Ovary (tissue), 9 donors: ENCODE measurements around the gene MIXL1. TPM values are rescaled to one million over a fixed set of nuclear protein-coding genes. Genes with fewer than 3 reads are reported as not detected.
A peak's percentile ranks its signal among the peaks of the same experiment; 100 is the strongest.
"Not testable (repeated sequence)": the region's sequence is repeated elsewhere in the genome, so short reads cannot be mapped to it uniquely, and the experiment has no call there.

Experiments used
- DNase-seq, 5 donors: peaks; one replicate each; pipeline ENCODE4 v3.0.0-alpha.2; 2019 to 2020
- H3K27ac ChIP-seq, 2 donors: fragments of 200-600 bp; one replicate each; pipeline versions ENCODE4 v1.5.1 to v1.8.0; 2019 to 2022
- H3K27me3 ChIP-seq: fragments of 200-600 bp; one replicate; pipeline ENCODE4 v1.8.0; 2022
- H3K36me3 ChIP-seq: fragments of 200-600 bp; sonication (generic); one replicate; pipeline ENCODE4 v1.5.1; 2019
- H3K4me1 ChIP-seq: one replicate; pipeline ENCODE4 v1.8.1; 2013; ENCODE audit warnings: mild to moderate bottlenecking, moderate library complexity; ENCODE audit not compliant: insufficient read depth
- H3K4me3 ChIP-seq: fragments of 200-600 bp; sonication (generic); one replicate; pipeline ENCODE4 v1.5.1; 2017
- H3K9me3 ChIP-seq, 2 donors: fragments of 200-600 bp in 1 of 2; sonication (generic) in 1 of 2; one replicate each; pipeline versions ENCODE4 v1.5.1 to v1.8.1; 2013 to 2019; ENCODE audit warnings: mild to moderate bottlenecking in 1 of 2, moderate library complexity in 1 of 2
- EP300 ChIP-seq: sonication (generic); formaldehyde crosslinking; IDR thresholded peaks from one replicate; pipeline ENCODE4 v1.6.1; 2017; ENCODE audit warnings: antibody characterized with exemption
- POLR2A ChIP-seq: fragments of 450-650 bp; IDR thresholded peaks from one replicate; pipeline ENCODE4 v1.6.1; 2017; ENCODE audit warnings: antibody characterized with exemption, mild to moderate bottlenecking, moderate library complexity
- WGBS, 3 donors: extraction: QIAGEN DNeasy Blood & Tissue Kit in 1 of 3; methylation state at CpG; one replicate each; pipeline versions ENCODE4 v1.1.5 to v1.1.7; 2013 to 2017; 5-methylcytosine and 5-hydroxymethylcytosine counted together
- intact Hi-C, 4 donors: fragments of 100-400 bp; cut with DNase I; formaldehyde crosslinking; loops; one replicate each; pipeline versions ENCODE4 v1.11.0 to v1.15.1; 2022 to 2023
- polyA plus RNA-seq, 2 donors: library from polyadenylated mRNA; stranded (reverse); fragments of 200-250 nt in 1 of 2; fragments of 350-450 nt in 1 of 2; fragmentation: Illumina TruSeq in 1 of 2; extraction: RNeasy Lipid Tissue Mini Kit (QIAGEN cat#74804) in 1 of 2; gene quantifications; one replicate each; pipeline ENCODE4 v1.2.3, GENCODE V29; 2013 to 2014
- total RNA-seq, 7 donors: library from RNA; depleted of rRNA in 2 of 7; stranded (reverse); fragments of >200 nt in 2 of 7; fragmentation: NEBNext Ultra II Directional in 3 of 7; extraction: Animal tissue kit (Norgen Biotek cat#: 25700) in 3 of 7; gene quantifications; one replicate each; pipeline versions ENCODE4 v1.1.0 to v1.2.4, GENCODE V29; 2016 to 2023
- TF ChIP-seq, protein P1 (sequence below), 3 donors: fragments of 450-650 bp in 2 of 3; fragments of 200-600 bp in 1 of 3; IDR thresholded peaks; one replicate each; pipeline versions ENCODE4 v1.5.1 to v1.8.0; 2016 to 2022; ENCODE audit warnings: antibody characterized with exemption in 3 of 3, mild to moderate bottlenecking in 1 of 3
- donor health status: DM: no; HTN: no; CAD: no; lungs with moderate emphysema.
- donor health status: DM: no; HTN: no; CAD: no.
- donor health status: Bipolar disorder and iron deficiency.
- donor health status: DM: yes; HTN: yes; CAD: no.
- donor health status: DM: no; HTN: no; CAD: no.
- donor health status: DM: yes; HTN: yes; CAD: no.

MIXL1 gene
- total and polyA plus RNA-seq, 9 donors, result 0.15 to 0.78 (median 0.34) TPM; not detected in 2

DNA sequence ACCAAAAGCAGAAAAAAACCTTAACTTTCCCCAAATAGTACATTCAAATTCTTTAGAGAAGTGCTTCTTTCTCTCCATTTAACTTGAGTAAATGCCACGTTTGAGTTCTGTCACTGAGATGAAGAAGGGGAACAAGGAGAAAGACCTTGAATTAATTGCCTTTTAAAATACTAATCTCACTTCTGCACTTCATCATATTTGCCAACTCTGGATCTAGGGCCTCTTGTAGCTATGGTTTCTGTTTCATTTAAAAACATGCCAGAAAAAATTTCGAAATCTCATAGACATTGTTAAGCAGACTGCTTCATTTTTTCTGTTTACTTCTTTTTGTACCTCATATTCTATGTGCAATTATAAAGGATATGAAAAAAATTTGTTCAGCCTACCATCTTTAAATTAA lies 24.6 kb downstream of the MIXL1 start:
- WGBS, 3 donors, result 7 to 15% (median 10%) methylated on average over 2 of the region's 2 CpGs

DNA sequence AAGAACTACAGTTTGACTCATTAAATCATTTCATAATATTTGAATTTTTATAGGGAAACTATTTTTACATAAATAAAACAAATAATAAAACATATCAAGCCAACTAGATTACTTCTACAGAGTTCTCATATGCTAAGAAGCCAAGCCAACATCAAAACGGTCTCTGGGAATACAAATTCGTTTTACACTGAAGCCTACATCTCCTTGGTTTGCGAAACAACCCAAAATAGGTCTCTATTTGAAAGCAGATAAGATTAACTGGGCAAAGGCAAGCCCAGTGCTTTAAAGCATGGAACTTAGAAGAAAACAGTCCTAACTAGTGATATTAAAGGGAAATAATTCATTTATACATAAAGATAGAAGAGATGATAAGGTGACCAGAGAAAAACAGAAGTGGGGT lies 25.3 kb downstream of the MIXL1 start:
- TF ChIP-seq EP300 (no peak), POLR2A (no peak)
- TF ChIP-seq, protein P1, sequence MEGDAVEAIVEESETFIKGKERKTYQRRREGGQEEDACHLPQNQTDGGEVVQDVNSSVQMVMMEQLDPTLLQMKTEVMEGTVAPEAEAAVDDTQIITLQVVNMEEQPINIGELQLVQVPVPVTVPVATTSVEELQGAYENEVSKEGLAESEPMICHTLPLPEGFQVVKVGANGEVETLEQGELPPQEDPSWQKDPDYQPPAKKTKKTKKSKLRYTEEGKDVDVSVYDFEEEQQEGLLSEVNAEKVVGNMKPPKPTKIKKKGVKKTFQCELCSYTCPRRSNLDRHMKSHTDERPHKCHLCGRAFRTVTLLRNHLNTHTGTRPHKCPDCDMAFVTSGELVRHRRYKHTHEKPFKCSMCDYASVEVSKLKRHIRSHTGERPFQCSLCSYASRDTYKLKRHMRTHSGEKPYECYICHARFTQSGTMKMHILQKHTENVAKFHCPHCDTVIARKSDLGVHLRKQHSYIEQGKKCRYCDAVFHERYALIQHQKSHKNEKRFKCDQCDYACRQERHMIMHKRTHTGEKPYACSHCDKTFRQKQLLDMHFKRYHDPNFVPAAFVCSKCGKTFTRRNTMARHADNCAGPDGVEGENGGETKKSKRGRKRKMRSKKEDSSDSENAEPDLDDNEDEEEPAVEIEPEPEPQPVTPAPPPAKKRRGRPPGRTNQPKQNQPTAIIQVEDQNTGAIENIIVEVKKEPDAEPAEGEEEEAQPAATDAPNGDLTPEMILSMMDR (IDR thresholded peaks at IDR 0.05), result no peak
- DNase-seq, result no peak
- no peaks in the 10 kb centered on the region for H3K9me3 ChIP-seq
- H3K36me3 ChIP-seq, result no peaks in the 10 kb centered on the region
- no peak overlapping the region for H3K27ac ChIP-seq
- H3K4me1 ChIP-seq, result peaks cover 3% of the 10 kb centered on the region
- 31 to 41% (median 33%) methylated on average over 3 of the region's 3 CpGs for WGBS, 3 donors
- no peaks in the 10 kb centered on the region for H3K27me3 ChIP-seq
- intact Hi-C loops, result no loop called here
- H3K4me3 ChIP-seq, result no peak overlapping the region

More for the DNA sequence above, 24.6 kb downstream of the MIXL1 start:
- no peak for DNase-seq
- TF ChIP-seq EP300, result no peak
- TF ChIP-seq POLR2A, result no peak
- TF ChIP-seq, protein P1 (IDR thresholded peaks at IDR 0.05), result no peak
- Histone ChIP-seq H3K4me3 (no peak overlapping the region), H3K36me3 (no peaks in the 10 kb centered on the region), H3K9me3 (no peaks in the 10 kb centered on the region), H3K27ac (peak overlapping the region in 1 of 2 donors; percentile 58), H3K4me1 (peaks cover 3% of the 10 kb centered on the region), H3K27me3 (no peaks in the 10 kb centered on the region)
- intact Hi-C loops, result no loop called here

DNA sequence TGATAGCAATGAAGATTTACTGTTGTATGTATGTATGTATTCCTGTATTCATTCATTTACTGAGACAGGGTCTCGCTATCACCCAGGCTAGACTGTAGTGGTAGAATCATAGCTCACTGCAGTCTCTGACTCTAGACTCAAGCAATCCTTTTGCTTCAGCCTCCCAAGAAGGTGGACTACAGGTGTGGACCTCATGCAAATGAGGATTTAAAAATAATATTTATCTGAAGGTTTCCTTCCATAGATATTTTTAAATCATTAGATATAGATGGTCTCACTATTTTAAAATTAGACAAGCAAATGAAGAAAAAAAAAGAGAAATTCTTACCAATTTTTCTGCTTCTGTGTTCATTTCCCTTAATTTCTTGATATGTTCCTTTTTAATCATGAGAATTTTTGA lies 27.0 kb downstream of the MIXL1 start:
- no peak for TF ChIP-seq POLR2A
- TF ChIP-seq, protein P1 (IDR thresholded peaks at IDR 0.05), result no peak
- no peak for TF ChIP-seq EP300
- intact Hi-C loops, result no loop called here
- H3K9me3 ChIP-seq, result no peaks in the 10 kb centered on the region
- no peaks in the 10 kb centered on the region for H3K27me3 ChIP-seq
- H3K27ac ChIP-seq, result no peak overlapping the region
- peaks cover 3% of the 10 kb centered on the region for H3K4me1 ChIP-seq
- WGBS, 3 donors, result 98 to 100% (median 100%) methylated on average over 1 of the region's 1 CpG
- no peak for DNase-seq
- H3K36me3 ChIP-seq, result no peaks in the 10 kb centered on the region
- no peak overlapping the region for H3K4me3 ChIP-seq

DNA sequence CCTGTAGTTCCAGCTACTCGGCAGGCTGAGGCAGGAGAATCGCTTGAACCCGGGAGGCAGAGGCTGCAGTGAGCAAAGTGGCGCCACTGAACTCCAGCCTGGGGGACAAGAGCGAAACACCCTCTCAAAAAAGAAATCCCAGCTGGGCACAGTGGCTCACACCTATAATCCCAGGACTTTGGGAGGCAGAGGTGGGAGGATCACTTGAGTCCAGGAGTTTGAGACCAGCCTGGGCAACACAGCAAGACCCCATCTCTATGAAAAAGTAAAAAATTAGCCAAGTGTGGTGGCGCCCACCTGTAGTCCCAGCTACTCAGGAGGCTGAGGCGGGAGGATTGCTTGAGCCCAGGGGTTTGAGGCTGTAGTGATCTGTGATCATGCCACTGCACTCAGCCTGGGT lies 29.4 kb downstream of the MIXL1 start:
- H3K4me1 ChIP-seq, H3K9me3 ChIP-seq, DNase-seq, H3K36me3 ChIP-seq, H3K4me3 ChIP-seq, H3K27me3 ChIP-seq, intact Hi-C loops, H3K27ac ChIP-seq: not testable (repeated sequence)
- WGBS, 3 donors, result 94 to 99% (median 95%) methylated on average over 7 of the region's 7 CpGs

DNA sequence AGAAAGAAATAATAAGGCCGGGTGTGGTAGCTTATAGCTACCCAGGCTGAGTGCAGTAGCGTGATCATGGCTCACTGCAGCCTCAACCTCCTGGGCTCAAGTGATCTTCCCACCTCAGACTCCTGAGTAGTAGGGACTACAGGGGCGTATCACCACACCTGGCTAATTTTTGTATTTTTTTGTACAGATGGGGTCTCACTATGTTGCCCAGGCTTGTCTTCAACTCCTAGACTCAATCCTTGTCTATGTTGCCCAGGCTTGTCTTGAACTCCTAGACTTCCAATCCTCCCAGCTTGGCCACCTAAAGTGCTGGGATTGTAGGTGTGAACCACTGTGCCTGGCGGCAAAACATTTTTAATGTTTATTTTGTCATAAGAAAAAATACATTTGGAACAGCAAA lies 30.5 kb downstream of the MIXL1 start:
- Histone ChIP-seq H3K27ac (no peak overlapping the region), H3K36me3 (no peaks in the 10 kb centered on the region), H3K4me1 (peaks cover 1% of the 10 kb centered on the region), H3K27me3 (no peaks in the 10 kb centered on the region), H3K9me3 (no peaks in the 10 kb centered on the region), H3K4me3 (no peak overlapping the region)
- TF ChIP-seq POLR2A (no peak), EP300 (no peak)
- TF ChIP-seq, protein P1 (IDR thresholded peaks at IDR 0.05), result no peak
- intact Hi-C loops, result no loop called here
- WGBS, 3 donors, result 94 to 97% (median 96%) methylated on average over 4 of the region's 4 CpGs
- DNase-seq, result no peak
